Measurements from ENCODE around the gene BNIP3.

- TF ChIP-seq CTCF (IDR thresholded peaks at IDR 0.05; ENCODE audit: insufficient read depth, low read length) (no peak), GABPA (IDR thresholded peaks at IDR 0.05; ENCODE audit: low read depth) (no peak), POLR2AphosphoS5 (IDR thresholded peaks at IDR 0.05; ENCODE audit: low read depth) (no peak), SPI1 (IDR thresholded peaks at IDR 0.05; ENCODE audit: borderline replicate concordance, low read depth) (no peak)
Measured at GRCh38 chr10:131925716-131926115, 56.0 kb downstream of the BNIP3 start.
